ENCODE results near the gene ITPR2.

ITPR2 gene

DNA sequence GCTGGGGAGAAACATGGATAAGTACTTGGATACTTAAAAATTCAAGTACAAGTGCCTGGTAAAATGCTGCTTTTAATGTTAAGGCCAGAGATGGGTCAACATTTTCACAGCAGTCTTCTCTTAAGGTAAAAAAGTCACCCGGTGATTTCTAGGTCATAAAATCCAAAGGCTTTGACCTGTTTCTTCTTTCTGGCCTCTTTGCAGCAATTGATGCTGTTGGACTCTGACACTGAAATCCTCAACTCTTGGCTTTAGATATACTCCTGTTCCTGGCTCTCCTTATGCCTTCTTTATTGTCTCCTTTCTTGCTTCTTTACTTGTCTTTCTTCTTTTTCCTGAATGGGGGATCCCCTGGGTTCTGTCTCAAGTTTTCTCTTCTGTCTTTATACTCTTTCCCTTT is 448.5 kb downstream of the ITPR2 start:
- no peak for DNase-seq (ENCODE audit: low read depth)
- no peak overlapping the region for H3K4me3 ChIP-seq (ENCODE audit: low read length)
- TF ChIP-seq, protein P1, sequence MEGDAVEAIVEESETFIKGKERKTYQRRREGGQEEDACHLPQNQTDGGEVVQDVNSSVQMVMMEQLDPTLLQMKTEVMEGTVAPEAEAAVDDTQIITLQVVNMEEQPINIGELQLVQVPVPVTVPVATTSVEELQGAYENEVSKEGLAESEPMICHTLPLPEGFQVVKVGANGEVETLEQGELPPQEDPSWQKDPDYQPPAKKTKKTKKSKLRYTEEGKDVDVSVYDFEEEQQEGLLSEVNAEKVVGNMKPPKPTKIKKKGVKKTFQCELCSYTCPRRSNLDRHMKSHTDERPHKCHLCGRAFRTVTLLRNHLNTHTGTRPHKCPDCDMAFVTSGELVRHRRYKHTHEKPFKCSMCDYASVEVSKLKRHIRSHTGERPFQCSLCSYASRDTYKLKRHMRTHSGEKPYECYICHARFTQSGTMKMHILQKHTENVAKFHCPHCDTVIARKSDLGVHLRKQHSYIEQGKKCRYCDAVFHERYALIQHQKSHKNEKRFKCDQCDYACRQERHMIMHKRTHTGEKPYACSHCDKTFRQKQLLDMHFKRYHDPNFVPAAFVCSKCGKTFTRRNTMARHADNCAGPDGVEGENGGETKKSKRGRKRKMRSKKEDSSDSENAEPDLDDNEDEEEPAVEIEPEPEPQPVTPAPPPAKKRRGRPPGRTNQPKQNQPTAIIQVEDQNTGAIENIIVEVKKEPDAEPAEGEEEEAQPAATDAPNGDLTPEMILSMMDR (conservative IDR thresholded peaks at IDR 0.05; ENCODE audit: low read depth, low read length): no peak

DNA sequence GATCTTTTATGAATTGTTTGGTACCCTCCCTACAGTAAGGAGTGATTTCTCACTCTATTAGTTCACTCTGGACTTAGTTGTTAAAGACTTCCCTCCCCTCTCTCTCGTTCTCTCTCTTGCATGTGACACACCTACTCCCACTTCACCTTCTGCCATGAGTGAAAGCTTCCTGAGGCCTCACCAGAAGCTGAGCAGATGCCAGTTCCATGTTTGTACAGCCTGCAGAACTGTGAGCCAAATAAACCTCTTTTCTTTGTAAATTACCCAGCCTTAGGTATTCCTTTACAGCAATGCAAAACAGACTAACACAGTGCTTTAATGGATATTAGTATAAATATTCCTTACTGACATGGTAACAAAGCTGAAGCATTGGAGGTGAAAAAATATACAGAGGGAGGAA is 450.0 kb downstream of the ITPR2 start:
- no peak for DNase-seq (ENCODE audit: low read depth)
- no peak overlapping the region for H3K4me3 ChIP-seq (ENCODE audit: low read length)
- TF ChIP-seq, protein P1 (conservative IDR thresholded peaks at IDR 0.05; ENCODE audit: low read depth, low read length): no peak

DNA sequence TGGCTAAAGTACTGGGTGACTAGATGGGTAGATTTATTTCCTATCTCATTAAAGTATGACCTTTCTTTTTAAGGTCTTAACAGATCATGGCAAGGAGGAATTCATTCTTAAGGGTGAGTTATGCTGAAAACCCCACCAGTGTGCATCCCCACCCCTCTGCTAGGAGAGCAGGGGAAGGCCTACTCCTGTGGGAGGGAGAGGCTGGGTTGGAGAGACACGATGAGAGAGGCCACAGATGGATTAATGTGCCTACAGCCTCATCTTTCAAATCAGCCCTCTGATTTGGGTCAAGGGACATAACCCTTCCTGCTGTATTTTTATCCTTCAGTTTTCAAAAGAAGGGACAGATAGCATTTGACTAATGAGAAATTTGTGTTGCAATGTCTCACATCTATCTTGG is 452.1 kb downstream of the ITPR2 start:
- no peak for DNase-seq (ENCODE audit: low read depth)
- TF ChIP-seq, protein P1 (conservative IDR thresholded peaks at IDR 0.05; ENCODE audit: low read depth, low read length): no peak
- H3K4me3 ChIP-seq (ENCODE audit: low read length): no peak overlapping the region

DNA sequence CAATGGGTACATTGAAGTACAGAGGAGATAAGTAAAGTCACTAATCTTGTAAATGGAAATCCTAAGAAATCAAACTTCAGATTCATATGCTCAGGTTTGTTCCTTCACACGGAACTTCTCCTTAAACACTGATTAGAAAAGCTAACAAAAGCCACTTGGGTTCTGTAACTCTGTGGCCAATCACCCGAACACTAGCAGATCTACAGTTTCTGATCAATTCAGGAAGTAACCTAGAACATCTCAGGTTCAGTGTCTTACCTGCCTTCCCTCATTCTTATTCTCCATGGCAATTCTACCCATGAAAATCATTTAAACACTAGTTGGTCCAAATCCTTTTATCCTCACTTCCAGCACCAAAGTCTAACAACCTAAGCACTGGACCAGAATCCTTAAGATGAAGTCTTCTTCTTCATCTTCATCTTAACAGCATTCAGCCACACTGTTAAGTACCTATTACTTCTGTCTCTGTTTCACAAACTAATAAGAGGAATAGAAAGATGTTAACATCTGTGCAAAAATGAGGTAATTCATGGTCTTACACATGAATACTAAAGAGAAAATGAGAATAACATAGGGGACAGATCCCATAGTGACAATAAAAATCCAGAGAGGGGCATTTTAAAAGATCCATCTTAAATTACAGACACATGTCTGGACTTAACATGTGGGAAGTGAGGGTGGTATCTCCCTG is 453.1 kb downstream of the ITPR2 start:
- DNase-seq (ENCODE audit: low read depth): no peak
- no peak overlapping the region for H3K4me3 ChIP-seq (ENCODE audit: low read length)
- TF ChIP-seq, protein P1 (conservative IDR thresholded peaks at IDR 0.05; ENCODE audit: low read depth, low read length): no peak

DNA sequence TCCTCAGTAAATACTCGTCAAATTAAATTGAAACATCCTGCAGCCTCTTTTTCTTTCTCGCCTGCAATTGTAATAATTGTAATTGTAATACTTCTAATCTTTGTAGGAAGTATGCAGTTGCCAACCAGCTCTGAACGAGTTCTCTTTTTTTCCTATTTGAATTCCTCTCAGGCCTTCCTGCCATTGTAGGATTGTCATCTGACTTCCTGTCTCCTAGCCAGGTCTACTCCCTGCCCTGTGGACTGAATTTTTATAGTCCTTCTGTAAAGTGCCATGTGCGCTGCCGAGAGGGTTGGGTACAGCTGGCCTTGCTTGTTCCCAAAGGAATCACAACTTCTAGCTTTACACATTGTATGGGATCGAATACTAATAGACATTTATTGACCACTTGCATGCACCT is 454.3 kb downstream of the ITPR2 start:
- no peak for DNase-seq (ENCODE audit: low read depth)
- TF ChIP-seq, protein P1 (conservative IDR thresholded peaks at IDR 0.05; ENCODE audit: low read depth, low read length): no peak
- H3K4me3 ChIP-seq (ENCODE audit: low read length): no peak overlapping the region

DNA sequence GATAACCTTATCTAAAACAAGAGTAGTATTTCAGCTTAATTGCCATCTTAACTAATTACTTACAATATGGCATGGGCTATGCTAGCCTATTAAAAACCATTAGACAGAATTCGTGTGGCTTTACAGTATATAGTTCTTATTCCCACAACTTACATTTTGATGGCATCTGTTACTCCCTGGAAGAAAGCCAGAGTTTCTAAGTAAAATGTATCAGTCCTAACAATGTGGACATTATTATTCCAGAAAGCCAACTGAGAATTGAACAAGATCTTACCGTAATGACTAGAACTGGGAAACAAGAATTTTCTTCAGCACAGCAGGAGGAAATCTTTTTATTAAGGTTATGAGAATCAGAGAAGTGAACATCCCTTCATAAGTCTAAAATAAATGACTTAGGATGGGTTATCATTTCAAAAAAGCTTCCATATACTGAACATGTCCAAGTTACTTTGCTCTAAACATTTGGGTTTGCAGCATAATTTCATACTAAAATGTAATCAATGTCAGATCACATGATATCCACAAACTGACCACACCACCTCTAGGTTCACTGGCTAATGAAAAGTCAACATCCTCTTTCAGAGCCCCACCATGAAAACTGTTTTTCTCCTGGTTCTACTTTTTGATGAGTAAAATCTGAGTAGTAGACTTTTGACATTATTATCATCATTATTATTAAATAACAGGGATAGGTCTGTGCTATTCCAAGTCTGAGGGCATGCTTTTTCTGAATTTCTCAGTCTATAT is 457.9 kb downstream of the ITPR2 start:
- H3K4me3 ChIP-seq (ENCODE audit: low read length): no peak overlapping the region
- peak; percentile 72 for DNase-seq (ENCODE audit: low read depth)
- TF ChIP-seq, protein P1 (conservative IDR thresholded peaks at IDR 0.05; ENCODE audit: low read depth, low read length): no peak

All from retinal pigment epithelial cell (primary cell).